22Rv1 (cell line): ENCODE measurements around the gene NRG3.

ENCODE experiments used
- ZFX ChIP-seq: fragments of 450-650 bp; IDR thresholded peaks from 2 replicates; pipeline ENCODE4 v1.6.1; 2017; ENCODE audit warnings: antibody characterized with exemption, borderline replicate concordance
- TF ChIP-seq, protein P1 (sequence below): fragments of 450-650 bp; IDR thresholded peaks from 2 replicates; pipeline ENCODE4 v1.5.1; 2017; ENCODE audit warnings: mild to moderate bottlenecking

DNA sequence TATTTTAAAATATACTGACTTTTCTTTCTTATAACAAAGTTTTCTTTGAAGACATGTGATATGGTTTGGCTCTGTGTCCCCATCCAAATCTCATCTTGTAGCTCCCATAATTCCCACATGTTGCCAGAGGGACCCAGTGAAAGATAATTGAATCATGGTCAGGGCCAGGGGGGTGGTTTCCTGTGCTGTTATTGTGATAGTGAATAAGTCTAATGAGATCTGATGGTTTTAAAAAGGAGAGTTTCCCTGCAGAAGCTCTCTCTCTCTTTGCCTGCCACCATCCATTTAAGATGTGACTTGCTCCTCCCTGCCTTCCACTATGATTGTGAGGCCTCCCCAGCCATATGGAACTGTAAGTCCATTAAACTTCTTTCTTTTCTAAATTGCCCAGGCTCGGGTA lies 768.1 kb downstream of the NRG3 start:
- TF ChIP-seq, protein P1, sequence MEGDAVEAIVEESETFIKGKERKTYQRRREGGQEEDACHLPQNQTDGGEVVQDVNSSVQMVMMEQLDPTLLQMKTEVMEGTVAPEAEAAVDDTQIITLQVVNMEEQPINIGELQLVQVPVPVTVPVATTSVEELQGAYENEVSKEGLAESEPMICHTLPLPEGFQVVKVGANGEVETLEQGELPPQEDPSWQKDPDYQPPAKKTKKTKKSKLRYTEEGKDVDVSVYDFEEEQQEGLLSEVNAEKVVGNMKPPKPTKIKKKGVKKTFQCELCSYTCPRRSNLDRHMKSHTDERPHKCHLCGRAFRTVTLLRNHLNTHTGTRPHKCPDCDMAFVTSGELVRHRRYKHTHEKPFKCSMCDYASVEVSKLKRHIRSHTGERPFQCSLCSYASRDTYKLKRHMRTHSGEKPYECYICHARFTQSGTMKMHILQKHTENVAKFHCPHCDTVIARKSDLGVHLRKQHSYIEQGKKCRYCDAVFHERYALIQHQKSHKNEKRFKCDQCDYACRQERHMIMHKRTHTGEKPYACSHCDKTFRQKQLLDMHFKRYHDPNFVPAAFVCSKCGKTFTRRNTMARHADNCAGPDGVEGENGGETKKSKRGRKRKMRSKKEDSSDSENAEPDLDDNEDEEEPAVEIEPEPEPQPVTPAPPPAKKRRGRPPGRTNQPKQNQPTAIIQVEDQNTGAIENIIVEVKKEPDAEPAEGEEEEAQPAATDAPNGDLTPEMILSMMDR, result no peak
- TF ChIP-seq ZFX, result no peak
